Activated naive CD8-positive, alpha-beta T cell treated with anti-CD3 and anti-CD28 coated beads, Interleukin-2, amount 50 U/mL, for 16 hours (primary cell): ENCODE results near the gene SPIN2A.
"Not testable (repeated sequence)": the region's sequence is repeated elsewhere in the genome, so short reads cannot be mapped to it uniquely, and the experiment has no call there.

Experiments
- DNase-seq: peaks from one replicate; pipeline ENCODE4 v3.0.0-alpha.2; 2020; ENCODE audit warnings: low read depth, low spot score

Gene SPIN2A

DNA sequence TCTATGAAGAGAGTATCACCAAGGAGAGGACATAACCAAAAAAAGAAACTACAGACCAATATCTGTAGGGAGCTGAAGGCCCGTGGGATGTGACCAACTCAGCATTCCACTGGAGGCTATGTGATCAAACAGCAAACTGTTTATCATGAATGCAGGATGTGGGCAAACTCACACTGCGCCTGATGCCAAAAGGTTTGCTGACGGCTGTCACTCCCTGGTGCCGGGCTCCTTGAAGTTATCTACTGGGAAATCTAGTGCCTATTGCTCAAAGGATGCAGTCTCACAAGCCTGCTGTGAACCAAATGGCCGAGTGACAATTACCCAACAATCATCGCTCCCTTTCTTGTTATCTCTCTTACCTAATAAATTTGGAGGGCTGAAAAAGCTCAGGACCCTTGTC, 34.3 kb downstream of the SPIN2A start:
- DNase-seq: not testable (repeated sequence)
